SK-N-SH (cell line): ENCODE measurements around the gene LIAS.

Experiments
- CTCF ChIP-seq: fragments of 200-600 bp; sonication (generic); IDR thresholded peaks from 2 replicates; pipeline ENCODE4 v1.6.1; 2017; ENCODE audit warnings: antibody characterized with exemption, mild to moderate bottlenecking, moderate library complexity
- FOXM1 ChIP-seq: IDR thresholded peaks from 2 replicates; pipeline ENCODE4 v1.4.0; 2012; ENCODE audit warnings: low read depth, mild to moderate bottlenecking
- GABPA ChIP-seq: IDR thresholded peaks from 2 replicates; pipeline ENCODE4 v1.4.0; 2012; ENCODE audit warnings: low read depth, mild to moderate bottlenecking
- MXI1 ChIP-seq: IDR thresholded peaks from 2 replicates; pipeline ENCODE4 v1.6.1; 2012; ENCODE audit warnings: mild to moderate bottlenecking, low read depth, low read length, improper control_type of control experiment
- NRF1 ChIP-seq: IDR thresholded peaks from 2 replicates; pipeline ENCODE4 v1.6.1; 2012; ENCODE audit warnings: low read depth, mild to moderate bottlenecking, low read length
- POLR2AphosphoS5 ChIP-seq: IDR thresholded peaks from 2 replicates; pipeline ENCODE4 v1.6.1; 2012; ENCODE audit warnings: low read depth, low read length
- RFX5 ChIP-seq: IDR thresholded peaks from 2 replicates; pipeline ENCODE4 v1.6.1; 2012; ENCODE audit warnings: mild to moderate bottlenecking, improper control_type of control experiment, low read length
- SIN3A ChIP-seq: IDR thresholded peaks from 2 replicates; pipeline ENCODE4 v1.6.1; 2012; ENCODE audit warnings: low read depth, mild to moderate bottlenecking, low read length, moderate library complexity, borderline replicate concordance
- SMC3 ChIP-seq: IDR thresholded peaks from 2 replicates; pipeline ENCODE4 v1.6.1; 2012; ENCODE audit warnings: low read depth, low read length, improper control_type of control experiment
- TCF12 ChIP-seq: IDR thresholded peaks from 2 replicates; pipeline ENCODE4 v1.4.0; 2012

DNA sequence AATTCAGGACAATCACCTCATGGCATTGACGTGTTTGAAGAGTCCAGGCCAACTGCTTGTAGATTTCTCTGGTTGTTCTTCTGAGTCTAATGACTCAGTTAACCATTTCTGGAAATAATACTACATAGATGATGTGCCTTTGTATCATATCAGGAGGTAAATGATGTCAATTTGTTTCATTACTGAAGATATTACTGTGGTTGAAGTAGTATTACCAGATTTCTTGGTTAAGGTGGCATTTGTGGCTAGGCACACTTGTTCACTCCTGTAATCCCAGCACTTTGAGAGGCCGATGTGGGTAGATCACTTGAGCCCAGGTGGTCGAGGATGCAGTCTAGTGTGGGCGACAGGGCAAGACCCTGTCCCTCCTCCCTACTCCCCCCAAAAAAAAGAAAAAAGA lies 15.9 kb upstream of the LIAS start:
- no peak for TF ChIP-seq POLR2AphosphoS5
- TF ChIP-seq TCF12 = no peak
- TF ChIP-seq NRF1 = no peak
- TF ChIP-seq CTCF = no peak
- no peak for TF ChIP-seq MXI1
- no peak for TF ChIP-seq SIN3A
- no peak for TF ChIP-seq GABPA
- no peak for TF ChIP-seq FOXM1
- TF ChIP-seq RFX5 = no peak
- TF ChIP-seq SMC3 = no peak
